GM18526 (cell line): ENCODE data around the gene NEK10.

Experiments
- POLR2A ChIP-seq: IDR thresholded peaks from 3 replicates; pipeline ENCODE4 v1.6.1; 2011; ENCODE audit not compliant: insufficient read length; ENCODE audit errors: extremely low read depth

NEK10 gene

GRCh38 chr3:27326629-27327545 is 42.3 kb downstream of the NEK10 start:
- no peak for TF ChIP-seq POLR2A

DNA sequence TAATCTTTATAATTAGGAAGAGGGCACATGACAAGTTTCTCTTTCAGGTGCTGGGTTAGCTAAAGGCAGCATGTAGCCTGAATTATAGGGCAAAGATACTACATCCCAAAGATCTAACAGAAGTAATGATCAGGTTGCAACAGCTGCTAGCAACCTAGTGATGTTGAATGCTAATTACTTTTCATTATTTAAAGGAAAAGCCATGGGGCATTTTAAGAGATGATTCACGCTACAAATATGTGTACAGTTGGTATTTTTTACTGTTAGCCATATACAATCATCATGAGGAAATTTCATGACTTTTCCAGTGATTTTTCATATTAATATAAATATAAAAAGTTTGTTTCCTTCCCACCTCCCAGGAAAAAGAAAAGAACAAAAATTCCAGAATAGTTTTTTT is 43.0 kb downstream of the NEK10 start:
- no peak for TF ChIP-seq POLR2A

GRCh38 chr3:27325419-27325818 is 43.8 kb downstream of the NEK10 start:
- TF ChIP-seq POLR2A, result no peak

GRCh38 chr3:27324686-27325085 is 44.5 kb downstream of the NEK10 start:
- no peak for TF ChIP-seq POLR2A

DNA sequence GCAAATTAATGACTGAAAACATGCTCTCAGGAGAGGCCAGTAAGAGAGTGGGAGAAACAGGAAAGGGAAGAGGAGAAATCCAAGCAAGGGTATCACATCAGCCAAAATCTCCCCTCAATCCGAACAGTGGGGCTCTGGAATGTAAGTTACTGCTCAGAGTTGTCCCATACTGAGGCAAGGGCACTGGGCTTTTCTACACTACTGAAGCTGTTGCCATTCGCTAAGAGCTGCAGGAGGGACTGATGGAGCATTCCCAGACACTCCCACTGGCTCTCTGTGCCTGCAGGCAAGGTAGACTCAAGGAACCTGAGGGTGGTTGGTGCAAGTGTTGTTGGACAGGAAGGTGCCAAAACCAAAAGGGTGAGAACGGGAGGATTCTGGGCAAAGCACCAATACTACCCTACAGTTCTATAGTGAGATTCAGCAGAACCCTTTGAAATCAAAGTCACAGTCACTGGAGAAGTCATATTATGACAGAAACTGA is 46.1 kb downstream of the NEK10 start:
- TF ChIP-seq POLR2A, result no peak

DNA sequence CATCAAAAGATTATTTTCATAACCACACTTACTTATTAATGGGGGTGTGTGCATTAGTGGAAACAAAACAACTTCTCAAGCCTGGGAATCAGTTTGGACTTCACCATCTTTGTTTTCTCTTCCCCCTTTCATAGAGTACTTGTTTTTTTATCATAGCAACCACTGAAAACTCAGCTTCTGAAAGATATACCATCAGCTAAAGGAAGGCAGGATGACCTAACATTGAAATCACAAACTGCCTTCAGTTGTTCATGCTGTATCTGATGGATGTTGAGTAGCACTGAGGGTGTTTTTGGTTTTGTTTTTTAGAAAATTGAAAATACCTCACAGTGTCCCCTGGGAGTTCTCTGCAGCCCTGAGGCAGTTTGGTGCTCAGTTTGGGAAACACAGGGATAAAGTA is 46.5 kb downstream of the NEK10 start:
- no peak for TF ChIP-seq POLR2A

DNA sequence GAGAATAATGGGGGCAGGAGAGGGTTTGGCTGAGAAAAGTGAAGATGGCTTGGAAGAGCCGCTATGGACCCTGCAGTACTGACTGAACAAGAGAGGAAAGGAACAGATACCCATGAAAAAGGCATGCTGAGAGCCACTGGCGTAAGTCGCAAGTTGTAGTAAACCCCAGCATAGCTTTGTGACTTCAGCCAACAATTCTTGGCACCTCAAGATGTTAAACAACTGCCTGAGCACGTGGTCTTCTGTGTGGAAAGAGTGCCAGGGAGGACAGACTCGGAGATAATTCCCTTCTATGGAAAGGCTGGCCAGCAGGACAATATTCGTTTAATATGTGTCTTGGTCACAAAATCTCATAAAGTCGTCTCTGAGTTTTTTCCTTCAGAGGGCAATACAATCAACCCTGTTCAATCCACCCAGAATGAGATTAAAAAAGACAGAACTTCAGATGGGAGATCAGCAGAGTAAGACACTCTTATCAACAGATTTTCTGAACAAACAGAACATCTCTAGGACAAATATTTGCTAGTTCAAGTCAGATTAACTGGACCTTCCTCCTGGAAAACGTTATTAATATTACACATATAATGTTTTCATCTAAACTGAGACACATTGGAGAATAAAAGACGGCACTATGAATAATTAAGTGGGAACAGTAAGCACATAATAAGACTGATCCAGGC is 49.2 kb downstream of the NEK10 start:
- TF ChIP-seq POLR2A, result no peak

- no peak for TF ChIP-seq POLR2A
Measured at GRCh38 chr3:27319304-27319703, 49.9 kb downstream of the NEK10 start.

DNA sequence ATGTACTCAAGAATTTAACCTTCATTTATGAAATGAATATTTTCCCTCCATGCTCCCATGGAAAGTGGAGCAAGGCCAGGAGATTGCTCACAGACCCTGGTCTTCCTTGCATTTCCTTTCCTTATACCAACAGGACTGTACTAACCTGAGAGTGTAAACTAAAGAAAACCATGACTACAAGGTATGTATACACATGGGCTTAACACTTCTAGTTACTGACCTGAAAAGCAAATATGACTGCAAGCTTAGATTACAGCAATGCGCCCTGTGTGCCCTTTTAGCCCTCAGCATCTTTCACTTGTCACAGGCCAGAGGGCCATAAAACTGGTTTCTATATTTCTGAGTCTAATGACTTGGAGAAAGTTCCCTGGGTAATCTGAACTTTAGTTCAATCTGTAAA is 52.1 kb downstream of the NEK10 start:
- no peak for TF ChIP-seq POLR2A

DNA sequence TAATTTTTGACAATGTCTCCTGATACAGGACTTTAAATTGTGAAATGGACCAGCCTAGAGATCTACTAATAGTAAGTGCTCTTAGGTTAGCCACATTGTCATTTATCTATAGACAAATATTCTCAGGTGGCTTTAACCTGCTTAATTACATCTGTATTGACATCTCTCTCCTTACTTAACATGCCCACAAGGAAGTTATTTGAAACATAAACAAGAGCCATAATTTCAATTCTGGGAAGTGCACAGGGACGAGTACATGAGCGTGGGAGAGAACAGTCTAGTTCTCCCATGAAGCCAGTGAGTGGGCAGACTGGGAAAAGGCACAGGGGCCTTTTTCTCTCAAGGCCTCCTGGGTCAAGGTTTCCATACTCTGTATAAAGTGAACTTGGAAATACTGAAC is 54.2 kb downstream of the NEK10 start:
- no peak for TF ChIP-seq POLR2A

DNA sequence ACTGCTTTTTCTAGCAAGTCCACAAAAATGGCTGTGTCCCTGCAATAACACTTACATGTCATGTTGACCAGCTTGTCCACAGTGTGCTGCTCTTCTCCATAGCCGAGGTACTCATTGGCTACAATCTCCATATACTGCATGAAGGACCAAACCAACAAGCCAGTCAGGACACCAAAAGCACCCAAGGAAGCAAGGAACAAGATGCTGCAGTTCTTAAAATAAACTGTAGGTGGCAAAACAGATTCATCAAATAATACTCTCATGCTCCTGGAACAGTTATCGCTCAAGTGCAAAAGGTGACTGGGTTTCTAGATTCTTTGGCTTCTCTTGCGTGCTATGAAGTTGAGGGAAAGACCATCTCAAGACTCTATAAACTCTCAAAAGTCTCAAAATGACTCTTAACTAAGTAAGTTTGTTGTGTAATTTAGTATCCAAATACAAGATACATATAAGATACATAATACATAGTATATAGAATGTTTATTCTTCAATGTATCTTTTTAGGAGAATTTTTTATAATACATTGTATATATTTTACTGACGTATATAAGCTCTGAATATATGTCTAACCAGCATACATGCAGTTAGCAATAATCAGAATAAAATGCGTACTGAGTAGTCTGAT is 57.0 kb downstream of the NEK10 start:
- no peak for TF ChIP-seq POLR2A

- TF ChIP-seq POLR2A, result no peak
Measured at GRCh38 chr3:27311400-27311799, 57.8 kb downstream of the NEK10 start.

GRCh38 chr3:27310688-27311087 is 58.5 kb downstream of the NEK10 start:
- no peak for TF ChIP-seq POLR2A

- TF ChIP-seq POLR2A, result no peak
Measured at GRCh38 chr3:27307566-27307965, 61.6 kb downstream of the NEK10 start.

DNA sequence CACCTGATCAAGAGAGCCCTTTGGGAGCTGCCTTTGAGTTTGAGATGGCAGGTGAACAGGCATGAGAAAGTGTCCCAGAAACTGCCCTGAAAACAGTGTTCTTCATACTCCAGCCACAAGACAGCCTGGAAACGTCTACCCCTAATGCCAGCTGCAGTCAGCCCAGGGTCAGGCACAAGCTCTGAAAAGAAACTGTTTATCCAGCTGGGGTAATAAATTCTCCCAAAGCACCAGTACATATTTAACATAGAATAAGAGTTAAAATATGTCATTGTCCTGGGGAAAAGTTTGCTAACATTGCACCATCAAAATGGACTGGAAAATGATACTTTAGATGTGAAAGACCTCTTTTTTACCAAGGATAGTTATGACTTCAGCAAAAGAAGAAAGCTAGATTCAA is 66.3 kb downstream of the NEK10 start:
- TF ChIP-seq POLR2A, result no peak

- TF ChIP-seq POLR2A, result no peak
Measured at GRCh38 chr3:27293939-27294338, 75.2 kb downstream of the NEK10 start.
